MCF 10A (cell line): Measurements from ENCODE around the gene JOSD2. TPM values are rescaled to one million over a fixed set of nuclear protein-coding genes. Genes with fewer than 3 reads are reported as not detected.

Experiments
- BruUV-seq: library from RNA; stranded (reverse); fragments of 400-500 nt; replicated peaks from 2 replicates; lab custom pipeline; 2021; lab: Mats Ljungman, UMichigan
- CTCF ChIA-PET: fragments of 300-600 bp; sonication (Branson Sonifier 250); formaldehyde crosslinking; extraction: SDS; loops from one replicate; lab custom pipeline; 2021; ENCODE audit warnings: antibody characterized with exemption, inconsistent platforms; lab: Yijun Ruan, JAX
- POLR2A ChIA-PET: fragments of 300-600, 350-650 bp; sonication (Branson Sonifier 250); formaldehyde crosslinking; extraction: SDS; loops from one replicate; lab custom pipeline; 2020; ENCODE audit warnings: antibody characterized with exemption, inconsistent platforms; lab: Yijun Ruan, JAX
- DNase-seq: peaks from one replicate; pipeline ENCODE4 v3.0.0-alpha.2; 2018; ENCODE audit not compliant: unreplicated experiment
- H3K27ac Mint-ChIP-seq: one replicate; pipeline ENCODE4 v1.8.0; 2022; ENCODE audit warnings: mild to moderate bottlenecking, low read depth, mixed read lengths; ENCODE audit not compliant: unreplicated experiment
- H3K27me3 Mint-ChIP-seq: one replicate; pipeline ENCODE4 v1.8.0; 2022; ENCODE audit warnings: mixed read lengths; ENCODE audit not compliant: insufficient read depth, unreplicated experiment
- H3K36me3 Mint-ChIP-seq: one replicate; pipeline ENCODE4 v1.8.0; 2022; ENCODE audit warnings: mild to moderate bottlenecking, moderate library complexity, mixed read lengths; ENCODE audit not compliant: insufficient read depth, unreplicated experiment
- H3K4me1 Mint-ChIP-seq: one replicate; pipeline ENCODE4 v1.8.0; 2022; ENCODE audit warnings: mixed read lengths; ENCODE audit not compliant: insufficient read depth, unreplicated experiment
- H3K4me3 Mint-ChIP-seq: one replicate; pipeline ENCODE4 v1.8.0; 2022; ENCODE audit warnings: mild to moderate bottlenecking, moderate library complexity, mixed read lengths; ENCODE audit not compliant: unreplicated experiment
- H3K9me3 Mint-ChIP-seq: one replicate; pipeline ENCODE4 v1.8.0; 2022; ENCODE audit warnings: mixed read lengths; ENCODE audit not compliant: unreplicated experiment
- intact Hi-C: fragments of 100-400 bp; cut with micrococcal nuclease; formaldehyde crosslinking; loops from 2 replicates; pipeline ENCODE4 v1.14.1; 2022
- total RNA-seq: library from RNA; stranded (reverse); gene quantifications from 2 replicates; pipeline ENCODE4 v1.2.3, GENCODE V29; 2022
- TF ChIP-seq, protein P1 (sequence below): fragments of 200-600 bp; IDR thresholded peaks from one replicate; pipeline ENCODE4 v1.8.0; 2022; ENCODE audit warnings: antibody characterized with exemption, mild to moderate bottlenecking; ENCODE audit not compliant: unreplicated experiment

The JOSD2 gene
- total RNA-seq, 1 experiment from 2014 or later, result 65.8 TPM

DNA sequence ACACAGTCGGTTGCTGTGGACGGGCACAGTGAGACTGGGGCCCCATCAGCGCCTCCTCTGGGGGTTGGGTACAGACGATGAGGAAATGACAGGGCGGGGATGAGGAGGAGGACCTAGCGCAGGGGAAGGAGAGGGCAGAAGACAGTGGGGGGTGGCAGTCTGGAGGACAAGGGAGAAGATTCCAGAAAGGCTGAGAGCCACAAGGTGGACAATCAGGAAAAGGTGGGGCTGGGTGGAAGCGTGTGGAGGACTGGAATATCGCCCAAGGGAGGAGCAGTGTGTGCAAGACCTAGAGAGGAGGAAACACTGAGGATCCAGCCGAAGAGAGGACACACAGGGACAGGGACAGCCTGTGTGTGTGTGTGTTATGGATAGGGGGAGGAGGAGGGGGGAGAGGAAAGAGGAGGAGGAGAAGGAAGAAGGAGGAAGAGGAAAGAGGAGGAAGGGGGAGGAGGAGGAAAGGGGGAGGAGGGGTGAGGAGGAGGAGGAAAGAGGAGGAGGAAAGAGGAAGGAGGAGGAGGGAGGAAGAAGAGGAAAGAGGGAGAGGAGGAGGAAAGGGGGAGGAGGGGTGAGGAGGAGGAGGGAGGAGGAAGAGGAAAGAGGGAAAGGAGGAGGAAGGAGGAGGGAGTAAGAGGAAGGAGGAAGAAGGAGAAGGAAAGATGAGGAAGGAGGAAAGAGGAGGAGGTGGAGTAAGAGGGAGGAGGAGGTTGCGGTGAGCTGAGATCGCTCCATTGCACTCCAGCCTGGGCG is 18.5 kb downstream of the JOSD2 start:
- peaks cover 44% of the 10 kb centered on the region for H3K27me3 Mint-ChIP-seq
- TF ChIP-seq, protein P1, sequence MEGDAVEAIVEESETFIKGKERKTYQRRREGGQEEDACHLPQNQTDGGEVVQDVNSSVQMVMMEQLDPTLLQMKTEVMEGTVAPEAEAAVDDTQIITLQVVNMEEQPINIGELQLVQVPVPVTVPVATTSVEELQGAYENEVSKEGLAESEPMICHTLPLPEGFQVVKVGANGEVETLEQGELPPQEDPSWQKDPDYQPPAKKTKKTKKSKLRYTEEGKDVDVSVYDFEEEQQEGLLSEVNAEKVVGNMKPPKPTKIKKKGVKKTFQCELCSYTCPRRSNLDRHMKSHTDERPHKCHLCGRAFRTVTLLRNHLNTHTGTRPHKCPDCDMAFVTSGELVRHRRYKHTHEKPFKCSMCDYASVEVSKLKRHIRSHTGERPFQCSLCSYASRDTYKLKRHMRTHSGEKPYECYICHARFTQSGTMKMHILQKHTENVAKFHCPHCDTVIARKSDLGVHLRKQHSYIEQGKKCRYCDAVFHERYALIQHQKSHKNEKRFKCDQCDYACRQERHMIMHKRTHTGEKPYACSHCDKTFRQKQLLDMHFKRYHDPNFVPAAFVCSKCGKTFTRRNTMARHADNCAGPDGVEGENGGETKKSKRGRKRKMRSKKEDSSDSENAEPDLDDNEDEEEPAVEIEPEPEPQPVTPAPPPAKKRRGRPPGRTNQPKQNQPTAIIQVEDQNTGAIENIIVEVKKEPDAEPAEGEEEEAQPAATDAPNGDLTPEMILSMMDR, result no peak
- H3K36me3 Mint-ChIP-seq, result peaks cover 11% of the 10 kb centered on the region
- ChIA-PET POLR2A (no interaction called here), CTCF (no interaction called here)
- no peak overlapping the region for H3K4me3 Mint-ChIP-seq
- H3K4me1 Mint-ChIP-seq, result peaks cover 7% of the 10 kb centered on the region
- BruUV-seq, result no TSS peak
- intact Hi-C loops, result no loop called here
- no peak overlapping the region for H3K27ac Mint-ChIP-seq
- DNase-seq, result no peak
- peaks cover 26% of the 10 kb centered on the region for H3K9me3 Mint-ChIP-seq

DNA sequence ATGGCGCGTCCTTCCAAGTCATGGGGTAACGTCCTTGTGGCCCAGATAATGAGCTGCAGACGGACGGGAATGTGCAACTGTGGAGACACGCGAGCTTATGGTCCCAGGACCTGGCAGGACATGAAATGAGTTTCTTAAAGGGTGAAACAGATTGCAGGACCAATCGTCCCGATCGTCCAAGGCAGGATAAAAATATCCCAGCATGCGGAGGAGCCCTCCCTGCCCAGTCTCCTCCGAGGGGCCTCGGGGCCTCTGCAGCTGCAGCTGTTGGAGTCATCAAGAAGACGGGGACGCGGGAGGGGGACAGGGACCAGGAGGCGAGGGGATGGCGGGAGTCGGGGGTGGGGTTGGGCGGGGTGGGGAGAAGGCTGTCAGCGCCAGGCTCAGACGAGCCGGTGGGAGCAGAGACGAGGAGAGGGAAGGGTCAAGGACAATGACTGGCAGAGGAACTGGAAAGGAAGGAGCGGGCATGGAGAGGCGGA is 20.0 kb downstream of the JOSD2 start:
- Mint-ChIP-seq H3K4me1 (peaks cover 7% of the 10 kb centered on the region), H3K36me3 (peaks cover 7% of the 10 kb centered on the region), H3K27ac (no peak overlapping the region), H3K9me3 (peaks cover 26% of the 10 kb centered on the region), H3K4me3 (no peak overlapping the region), H3K27me3 (peaks cover 48% of the 10 kb centered on the region)
- BruUV-seq, result no TSS peak
- TF ChIP-seq, protein P1, result no peak
- ChIA-PET CTCF (no interaction called here), POLR2A (no interaction called here)
- no peak for DNase-seq
- intact Hi-C loops, result no loop called here

DNA sequence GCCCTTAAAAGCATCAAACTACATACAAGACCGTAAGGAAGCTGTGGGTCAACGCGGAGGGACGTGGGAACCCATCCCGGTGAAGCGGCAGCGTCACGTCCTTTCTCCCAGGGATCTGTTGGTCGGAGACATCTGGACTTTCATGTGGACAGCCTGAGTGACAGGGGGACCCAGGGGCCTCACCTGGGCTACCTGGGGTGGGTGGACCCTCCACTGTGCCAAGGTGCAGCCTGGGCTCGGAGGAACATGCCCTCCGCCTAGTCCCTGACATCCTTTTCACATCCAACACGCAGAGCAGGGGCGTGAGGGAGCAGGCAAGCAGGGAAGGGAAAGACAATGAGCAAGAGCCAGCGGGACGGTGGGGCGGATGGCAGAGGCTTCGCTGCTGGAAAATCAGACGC is 20.6 kb downstream of the JOSD2 start:
- DNase-seq, result no peak
- intact Hi-C loops, result no loop called here
- Mint-ChIP-seq H3K27ac (no peak overlapping the region), H3K27me3 (peaks cover 43% of the 10 kb centered on the region), H3K9me3 (peaks cover 26% of the 10 kb centered on the region), H3K4me3 (no peak overlapping the region), H3K36me3 (peaks cover 5% of the 10 kb centered on the region), H3K4me1 (peaks cover 7% of the 10 kb centered on the region)
- TF ChIP-seq, protein P1, result no peak
- ChIA-PET POLR2A (no interaction called here), CTCF (no interaction called here)
- BruUV-seq, result no TSS peak

GRCh38 chr19:50489461-50490011 is 21.5 kb downstream of the JOSD2 start:
- no TSS peak for BruUV-seq
- H3K9me3 Mint-ChIP-seq, result peaks cover 26% of the 10 kb centered on the region
- peaks cover 11% of the 10 kb centered on the region for H3K36me3 Mint-ChIP-seq
- TF ChIP-seq, protein P1, result no peak
- no peak overlapping the region for H3K27ac Mint-ChIP-seq
- POLR2A ChIA-PET, result interaction anchor here (0.7 kb wide), 1 partner anchor 39 kb away, joined by 7 read pairs; no protein-coding TSS in a partner anchor
- intact Hi-C loops, result no loop called here
- peaks cover 34% of the 10 kb centered on the region for H3K27me3 Mint-ChIP-seq
- CTCF ChIA-PET, result interaction anchor here (0.6 kb wide), 1 partner anchor 37 kb away, joined by 3 read pairs; no protein-coding TSS in a partner anchor
- no peak for DNase-seq
- peaks cover 7% of the 10 kb centered on the region for H3K4me1 Mint-ChIP-seq
- no peak overlapping the region for H3K4me3 Mint-ChIP-seq
